Activated CD4-positive, alpha-beta T cell treated with anti-CD3 and anti-CD28 coated beads for 1 hour (primary cell): ENCODE results near the gene TCF15.

Experiments
- DNase-seq: peaks from one replicate; pipeline ENCODE4 v3.0.0-alpha.2; 2020

Gene TCF15, protein sequence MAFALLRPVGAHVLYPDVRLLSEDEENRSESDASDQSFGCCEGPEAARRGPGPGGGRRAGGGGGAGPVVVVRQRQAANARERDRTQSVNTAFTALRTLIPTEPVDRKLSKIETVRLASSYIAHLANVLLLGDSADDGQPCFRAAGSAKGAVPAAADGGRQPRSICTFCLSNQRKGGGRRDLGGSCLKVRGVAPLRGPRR

DNA sequence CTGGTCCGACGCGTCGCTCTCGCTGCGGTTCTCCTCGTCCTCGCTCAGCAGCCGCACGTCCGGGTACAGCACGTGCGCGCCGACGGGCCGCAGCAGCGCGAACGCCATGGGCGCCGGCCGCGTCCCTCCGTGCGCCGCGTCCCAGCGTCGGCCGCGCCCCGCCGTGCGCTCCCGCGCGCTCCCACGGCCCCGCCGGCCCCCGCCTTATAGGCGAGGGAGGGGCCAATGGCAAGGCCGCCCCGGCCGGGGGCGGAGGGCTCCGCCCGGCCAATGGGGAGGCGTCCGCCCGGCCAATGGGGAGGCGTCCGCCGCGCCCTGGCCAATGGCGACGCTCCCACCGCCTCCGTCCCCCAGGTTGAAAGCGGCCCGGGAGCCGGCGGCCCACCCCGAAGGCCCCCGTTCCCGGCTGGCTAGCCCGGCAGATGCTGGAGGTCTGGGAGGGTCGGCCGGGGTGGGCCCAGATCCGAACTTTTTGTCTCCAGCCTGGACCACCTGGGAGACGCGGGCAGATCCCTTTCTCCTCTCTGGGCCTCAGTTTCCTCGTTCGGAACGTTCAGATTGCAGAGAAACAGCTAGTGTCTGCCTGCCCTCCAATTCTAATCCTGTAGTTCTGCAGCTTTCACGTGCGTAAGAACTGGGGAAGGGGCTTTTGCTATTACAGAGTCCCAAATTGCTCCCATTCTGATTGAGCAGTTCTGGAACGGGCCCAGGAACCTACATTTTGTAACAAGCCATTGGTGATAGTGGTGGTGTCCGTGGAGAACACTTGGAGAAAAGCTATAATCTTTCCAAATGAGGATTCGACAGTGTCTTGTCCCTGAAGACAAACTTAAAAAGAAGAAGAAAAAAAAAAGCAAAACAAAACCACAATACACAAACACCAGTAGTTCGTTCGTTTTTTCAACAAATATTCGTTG lies at the start of gene TCF15:
Gene TCF15, minus strand, starts transcription at position 180 of the 917 bp plus-strand sequence. Its CDS starts 72 bp downstream, at position 108.
- no peak for DNase-seq

DNA sequence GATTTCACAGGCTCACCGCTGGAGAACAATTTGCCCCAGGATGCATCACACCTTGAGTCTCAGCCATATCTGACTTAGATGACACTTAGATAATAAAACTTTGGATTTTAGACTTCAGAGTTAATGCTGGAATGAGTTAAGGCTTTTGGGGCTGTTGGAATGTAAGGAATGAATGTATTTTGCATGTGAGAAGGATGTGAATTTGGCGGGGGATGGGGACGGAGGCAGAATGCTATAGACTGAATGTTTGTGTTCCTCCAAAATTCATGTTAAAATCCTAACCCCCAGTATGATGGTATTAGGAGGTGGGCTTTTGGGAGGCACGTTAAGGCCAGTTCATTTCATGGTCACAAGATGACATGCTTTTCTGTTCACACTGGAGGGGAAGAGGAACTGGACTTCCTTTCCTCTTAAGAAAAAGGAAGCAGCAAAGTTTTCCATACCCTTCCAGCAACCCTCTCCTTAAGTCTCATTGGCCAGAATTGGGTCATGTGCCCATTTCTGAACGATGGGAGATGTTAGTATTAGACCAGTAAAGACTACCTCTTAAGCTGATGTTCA lies 48.7 kb upstream of the TCF15 start:
- DNase-seq: no peak

DNA sequence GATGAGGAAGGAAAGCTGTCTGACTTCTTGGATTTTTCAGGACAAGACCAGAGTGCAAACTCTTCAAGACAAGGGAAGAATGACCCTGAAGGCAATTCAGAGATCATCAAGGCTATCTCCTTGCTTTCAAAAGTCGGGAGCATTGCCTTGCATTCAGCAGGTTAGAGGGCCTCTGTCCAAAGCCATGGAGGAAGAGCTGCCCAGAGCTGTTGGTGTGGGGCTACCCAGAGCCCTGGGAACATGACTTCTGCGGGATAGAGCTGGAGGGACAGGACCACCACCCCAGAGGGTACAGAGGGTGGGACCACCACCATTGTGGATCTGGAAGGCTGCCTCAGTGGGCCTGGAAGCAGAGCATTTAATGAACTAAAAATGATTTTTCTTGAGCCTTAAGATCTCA lies 48.1 kb upstream of the TCF15 start:
- DNase-seq: no peak

DNA sequence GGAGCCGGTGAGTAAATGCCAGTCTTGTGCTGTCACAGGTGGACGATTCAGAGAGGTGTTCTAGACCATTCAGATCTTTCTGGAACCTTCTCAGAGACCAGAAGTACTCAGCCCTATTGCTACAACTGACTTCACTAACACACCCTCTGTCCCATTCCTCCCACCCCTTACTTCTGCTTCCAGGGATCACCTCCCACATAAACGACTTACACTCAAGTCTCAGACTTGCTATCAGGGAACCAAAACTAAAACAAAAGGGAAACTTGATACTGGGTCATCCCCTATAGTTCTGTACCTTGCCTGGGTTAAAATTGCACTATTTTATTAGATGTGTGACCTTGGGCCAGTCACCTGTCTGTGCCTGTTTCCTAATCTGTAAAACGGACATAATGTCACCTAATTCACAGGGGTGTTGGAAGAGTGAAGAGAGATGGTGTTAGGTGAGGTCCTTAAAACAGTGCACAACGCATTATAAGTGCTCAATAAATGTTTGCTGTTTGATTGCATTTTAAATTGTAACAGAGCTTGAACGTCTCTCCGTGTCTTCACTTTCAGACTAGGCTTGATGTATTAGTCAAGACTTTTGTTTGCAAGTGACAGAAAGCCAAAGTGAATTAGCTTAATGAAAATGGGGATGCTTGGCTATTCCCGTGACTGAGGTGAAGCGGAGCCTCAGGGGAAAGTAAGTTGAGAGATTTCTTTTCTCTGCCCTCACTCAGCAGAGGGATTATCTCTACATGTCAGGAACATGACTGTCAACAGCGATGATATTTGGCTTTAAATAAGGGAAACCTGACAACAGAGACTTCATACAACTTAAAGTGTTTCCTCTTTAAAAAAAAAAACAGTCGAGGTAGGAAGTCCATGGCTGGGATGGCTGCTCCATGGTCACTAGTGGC lies 45.9 kb upstream of the TCF15 start:
- no peak for DNase-seq

DNA sequence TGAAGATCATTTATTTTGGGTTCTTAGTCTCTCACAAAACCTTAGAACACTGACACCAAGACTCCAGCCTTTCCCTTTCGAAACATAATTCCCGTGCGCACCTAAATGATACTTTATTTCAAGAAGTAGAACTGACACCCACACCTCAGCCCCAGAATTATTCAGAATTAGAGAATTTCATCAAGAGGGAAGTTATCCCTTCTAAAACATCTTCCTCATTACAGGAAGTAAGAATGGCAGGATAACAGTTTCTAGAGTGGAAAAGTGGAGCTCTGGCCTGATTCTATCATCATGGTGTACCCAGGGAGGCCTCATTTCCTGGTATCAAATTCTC lies 44.3 kb upstream of the TCF15 start:
- no peak for DNase-seq

DNA sequence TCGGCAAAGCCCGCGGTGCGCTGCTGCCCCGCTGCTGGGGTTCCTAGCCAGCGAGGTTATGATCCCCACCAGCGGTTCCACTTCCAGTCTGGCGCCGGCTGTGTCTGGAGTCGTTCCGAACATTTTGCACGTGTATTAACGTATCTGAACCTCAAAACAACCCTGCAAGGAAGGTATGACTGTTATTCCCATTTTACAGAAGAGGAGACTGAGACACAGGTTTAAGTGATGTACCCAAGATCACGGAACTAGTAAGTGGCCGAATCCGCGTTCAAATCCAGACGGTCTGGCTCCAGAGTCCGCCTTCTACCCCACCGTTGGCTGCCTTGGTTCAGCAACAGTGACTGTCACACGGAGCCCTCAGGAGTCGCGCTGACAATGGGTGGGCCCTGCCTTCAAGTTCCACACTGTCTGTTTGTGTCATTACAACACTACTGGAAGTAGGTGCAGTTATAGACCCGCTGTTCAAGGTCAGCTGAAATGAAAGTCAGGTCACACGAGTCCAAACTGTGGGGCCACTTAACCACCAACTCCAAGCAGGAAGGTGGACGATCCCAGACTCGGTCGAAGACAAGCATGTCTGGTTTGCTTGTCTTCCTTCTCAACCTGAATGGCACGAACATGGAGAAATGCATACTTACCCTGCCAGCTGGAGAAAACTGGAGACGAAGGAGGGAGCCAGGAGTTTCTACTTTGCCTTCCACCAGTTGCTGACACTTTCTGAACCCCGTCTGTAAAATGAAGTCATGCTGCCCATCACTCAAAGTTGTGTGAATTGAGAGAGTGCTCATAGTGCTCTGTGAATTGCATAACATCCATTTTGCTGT lies 43.7 kb upstream of the TCF15 start:
- DNase-seq: no peak

DNA sequence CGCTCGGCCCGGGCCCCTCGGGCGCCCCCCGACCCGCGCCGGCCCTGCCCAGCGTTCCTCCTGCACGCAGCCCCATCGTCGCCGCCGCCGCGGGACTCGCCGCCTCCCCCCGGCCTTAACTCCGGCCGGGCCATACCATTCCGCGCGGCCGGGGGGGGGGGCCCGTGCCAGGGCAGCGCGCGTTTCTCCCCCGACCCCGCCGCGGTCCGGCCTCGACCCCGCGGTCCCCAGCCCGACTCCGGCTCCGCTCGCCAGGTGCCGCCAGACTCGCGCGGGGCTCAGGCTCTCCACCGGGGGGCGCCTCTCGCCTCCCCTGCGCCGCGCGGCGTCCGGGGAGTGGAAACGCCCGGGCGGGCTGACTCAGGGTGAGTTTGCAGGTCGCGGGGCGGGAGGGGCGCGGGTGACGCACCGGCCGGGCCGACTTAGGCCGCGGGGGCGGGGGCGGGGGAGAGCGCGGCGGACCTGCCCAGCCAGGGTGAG lies 43.0 kb upstream of the TCF15 start, which contains the start of gene SRXN1:
Gene SRXN1, minus strand, starts transcription at position 91 of the 480 bp plus-strand sequence. Its CDS starts 15 bp downstream, at position 76.
- DNase-seq: peak; percentile 69

DNA sequence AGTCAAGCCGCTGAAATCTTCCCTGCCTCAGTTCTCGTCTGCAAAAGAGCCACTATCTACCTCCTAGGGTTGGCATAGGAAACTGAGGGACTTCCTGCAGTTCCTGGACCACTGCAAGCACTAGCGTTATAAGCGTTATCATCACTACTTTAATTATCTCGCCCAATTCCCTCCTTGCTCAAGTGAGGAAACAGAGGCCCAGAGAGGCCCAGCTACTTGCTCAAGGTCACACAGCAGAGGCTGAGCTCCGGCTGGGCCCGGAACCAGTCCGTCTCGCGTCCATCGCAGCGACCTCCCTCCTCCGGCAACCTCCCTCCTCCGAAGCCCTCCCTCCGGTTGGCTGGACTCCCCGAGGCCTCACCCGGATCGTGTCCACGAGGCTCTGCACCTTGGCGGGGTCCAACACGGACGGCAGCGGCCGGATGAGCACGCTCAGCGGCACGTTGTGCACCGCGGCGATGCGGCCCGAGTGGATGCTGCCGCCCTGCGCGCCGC lies 42.6 kb upstream of the TCF15 start:
- DNase-seq: no peak

DNA sequence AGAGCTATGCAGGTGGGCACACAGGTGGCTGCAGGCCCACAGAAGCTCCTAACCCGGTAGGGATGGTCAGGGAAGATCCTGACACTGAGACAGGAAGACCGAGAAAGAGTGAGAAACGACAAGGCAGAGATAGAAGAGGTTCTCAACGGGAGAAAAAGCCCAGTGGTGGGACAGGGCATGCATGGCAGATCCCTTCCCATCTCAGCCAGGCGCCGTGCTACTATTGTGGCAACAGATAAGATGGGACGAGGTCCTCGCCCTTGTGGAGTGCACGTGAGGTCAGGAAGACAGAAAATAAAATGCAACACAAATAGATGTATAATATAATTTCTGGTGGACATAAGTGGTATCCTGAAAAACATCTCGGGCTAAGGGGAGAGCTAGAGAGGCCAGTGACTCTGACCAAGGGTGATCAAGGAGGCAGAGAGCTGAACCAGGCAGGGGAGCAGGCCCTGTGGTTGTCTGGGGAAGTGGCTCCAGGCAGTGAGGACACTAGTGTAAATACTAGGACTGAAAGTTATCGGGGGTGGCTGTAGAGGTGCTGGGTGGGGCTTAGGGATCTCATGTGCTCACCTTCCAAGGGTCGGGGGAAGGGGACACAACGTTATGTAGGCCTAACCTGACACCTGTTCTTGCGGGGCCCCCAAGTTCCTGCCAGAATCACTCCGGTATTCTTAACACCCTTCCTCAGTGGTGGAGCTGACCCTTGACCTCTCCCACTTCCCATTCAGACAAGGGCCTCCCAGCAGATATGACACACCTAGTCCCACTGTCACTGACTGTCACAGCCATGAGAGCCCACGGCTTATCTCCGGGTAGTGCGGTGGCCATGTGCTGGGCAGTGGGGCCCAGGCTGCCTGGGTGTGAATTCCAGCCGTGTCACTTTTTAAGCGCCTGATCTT lies 41.9 kb upstream of the TCF15 start:
- DNase-seq: no peak

DNA sequence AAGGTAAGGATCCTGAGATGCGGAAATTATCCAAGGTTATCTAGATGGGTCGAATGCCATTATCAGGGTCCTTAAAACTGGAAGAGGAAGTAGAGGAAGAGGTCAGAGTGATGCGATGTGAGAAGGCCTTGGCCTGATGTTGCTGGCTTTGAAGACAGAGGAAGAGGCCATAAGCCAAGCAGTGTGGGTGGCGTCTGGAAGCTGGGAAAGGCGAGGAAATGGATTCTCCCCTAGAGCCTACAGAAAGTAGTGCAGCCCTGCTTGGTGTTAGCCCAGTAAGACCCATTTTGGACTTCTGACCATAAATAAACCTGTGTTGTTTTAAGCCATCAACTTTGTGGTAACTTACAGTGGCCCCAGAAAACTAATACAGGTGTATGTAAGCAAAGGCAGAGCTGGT lies 40.8 kb upstream of the TCF15 start:
- no peak for DNase-seq

DNA sequence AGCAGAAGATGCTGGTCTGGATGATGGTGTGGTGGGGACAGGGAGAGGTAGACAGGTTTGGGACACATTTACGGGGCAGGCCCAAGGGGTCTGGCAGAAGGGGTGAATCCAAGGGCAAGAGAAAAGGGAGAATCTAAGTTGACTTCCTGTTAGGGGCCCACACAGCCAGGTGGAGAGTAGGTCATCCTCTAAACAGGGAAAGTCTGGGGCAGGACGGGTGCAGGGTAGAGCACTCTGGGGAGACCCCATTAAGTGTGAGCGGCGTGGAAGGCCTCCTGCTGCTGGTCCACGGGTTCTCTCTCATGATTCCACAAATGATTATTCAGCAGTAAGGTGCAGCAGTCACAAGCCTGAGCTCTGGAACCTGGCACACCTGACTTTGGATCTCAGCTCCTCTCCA lies 40.2 kb upstream of the TCF15 start:
- DNase-seq: no peak

DNA sequence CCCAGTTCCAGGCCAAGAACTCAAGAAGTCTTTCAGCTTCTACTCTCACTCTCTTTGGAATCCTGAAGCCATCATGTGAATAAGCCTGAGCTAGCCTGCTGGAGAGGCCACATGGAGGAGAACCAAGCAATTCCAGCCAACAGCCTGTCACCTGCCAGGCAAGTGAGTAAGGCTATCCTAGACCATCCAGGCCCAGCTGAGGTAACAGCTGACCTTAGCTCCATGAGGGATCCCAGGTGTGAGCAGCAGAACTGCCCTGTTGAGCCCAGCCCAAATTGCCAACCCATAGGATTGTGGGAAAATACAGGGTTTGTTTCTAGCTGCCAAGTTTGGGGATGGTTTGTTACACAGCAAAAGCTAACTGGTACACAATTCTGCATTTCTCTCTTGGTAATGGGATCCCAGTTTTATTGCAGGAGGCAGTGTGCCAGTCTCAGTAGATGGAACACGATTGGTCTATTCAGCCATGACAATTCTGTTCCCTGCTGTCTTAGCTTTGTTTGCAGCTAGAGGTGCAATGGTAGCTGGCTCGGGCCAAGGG lies 37.4 kb upstream of the TCF15 start:
- DNase-seq: no peak

DNA sequence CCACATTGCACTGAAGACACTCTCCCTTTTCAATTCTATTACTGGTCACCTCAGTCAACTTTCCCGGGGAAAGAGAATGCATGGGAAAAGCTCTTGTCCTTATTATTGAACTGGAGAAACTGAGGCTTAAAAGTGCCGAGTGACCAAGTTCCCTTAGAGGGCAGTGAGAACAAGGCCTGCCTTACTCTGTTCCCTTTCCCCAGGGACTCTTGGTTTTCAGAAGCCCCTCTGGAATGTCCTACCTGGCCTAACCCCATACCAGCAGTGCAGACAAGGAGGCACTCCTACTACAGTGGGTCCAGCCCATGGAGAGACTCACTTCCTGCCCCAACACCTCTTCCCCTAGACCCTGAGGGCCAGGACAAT lies 36.7 kb upstream of the TCF15 start:
- no peak for DNase-seq

DNA sequence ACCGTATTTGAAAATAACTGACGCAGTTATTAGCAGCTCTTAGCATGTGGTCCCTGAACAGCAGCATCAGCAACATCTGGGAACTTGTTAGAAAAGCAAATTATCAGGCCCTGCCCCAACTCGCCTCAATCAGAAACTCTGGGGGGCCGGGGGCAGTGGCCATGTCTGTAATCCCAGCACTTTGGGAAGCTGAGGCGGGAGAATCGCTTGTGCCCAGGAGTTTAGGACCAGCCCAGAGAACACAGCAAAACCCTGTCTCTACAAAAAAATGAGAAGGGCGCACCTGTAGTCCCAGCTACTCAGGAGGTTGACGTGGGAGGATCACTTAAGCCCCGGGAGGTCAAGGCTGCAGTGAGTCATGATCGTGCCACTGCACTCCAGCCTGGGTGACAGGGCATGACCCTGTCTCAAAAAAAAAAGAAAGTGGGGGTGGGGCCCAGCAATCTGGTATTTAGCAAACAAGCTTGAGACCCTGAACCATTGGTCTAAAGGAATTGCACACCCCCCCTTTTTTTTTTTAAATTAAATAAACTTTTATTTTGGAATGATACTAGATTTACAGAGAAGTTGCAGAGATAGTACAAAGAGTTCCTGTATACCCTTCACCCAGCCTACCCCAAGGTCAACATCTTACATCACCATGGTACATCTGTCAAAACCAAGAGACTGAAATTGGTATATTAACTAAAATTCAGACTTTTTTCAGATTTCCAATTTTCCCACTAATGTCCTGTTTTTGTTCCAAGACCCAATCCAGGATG lies 36.2 kb upstream of the TCF15 start:
- no peak for DNase-seq

DNA sequence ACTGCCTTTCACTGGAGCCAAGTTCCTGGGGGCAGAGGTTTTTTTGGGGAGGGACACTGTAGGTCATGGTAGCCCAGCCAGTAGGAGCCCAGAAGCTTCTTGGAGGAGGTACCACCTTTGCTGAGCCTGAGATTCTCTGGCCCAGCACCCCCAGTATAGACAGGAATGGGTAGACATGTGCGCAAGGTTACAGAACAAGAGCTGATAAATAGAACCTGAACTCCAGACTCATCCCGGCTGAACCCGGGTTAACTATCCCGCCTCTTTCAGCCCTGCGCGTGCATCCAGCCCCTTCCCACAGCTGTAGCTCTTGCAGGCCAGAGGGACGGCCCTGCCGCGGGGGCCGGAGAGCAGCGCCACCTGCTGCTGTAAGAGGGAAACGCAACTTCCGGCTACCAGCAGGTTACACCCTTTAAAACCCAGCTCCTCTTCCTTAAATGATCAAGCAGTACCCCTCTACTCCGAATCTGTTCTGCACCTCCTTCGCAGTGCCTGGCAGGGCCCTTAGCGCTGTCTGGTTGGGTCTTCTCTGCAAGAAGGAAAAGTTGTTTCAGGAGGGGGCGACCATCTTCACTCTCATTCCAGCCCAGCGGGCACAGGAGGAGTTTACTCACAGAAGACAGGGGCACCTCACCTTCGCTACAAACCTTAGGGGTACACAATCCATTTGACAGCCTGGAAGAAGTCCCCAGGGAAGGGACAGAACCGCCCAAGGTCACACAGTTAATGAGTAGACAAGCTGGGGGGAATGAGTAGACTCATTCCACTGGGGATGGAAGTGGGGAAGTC lies 35.4 kb upstream of the TCF15 start:
- peak; percentile 40 for DNase-seq

DNA sequence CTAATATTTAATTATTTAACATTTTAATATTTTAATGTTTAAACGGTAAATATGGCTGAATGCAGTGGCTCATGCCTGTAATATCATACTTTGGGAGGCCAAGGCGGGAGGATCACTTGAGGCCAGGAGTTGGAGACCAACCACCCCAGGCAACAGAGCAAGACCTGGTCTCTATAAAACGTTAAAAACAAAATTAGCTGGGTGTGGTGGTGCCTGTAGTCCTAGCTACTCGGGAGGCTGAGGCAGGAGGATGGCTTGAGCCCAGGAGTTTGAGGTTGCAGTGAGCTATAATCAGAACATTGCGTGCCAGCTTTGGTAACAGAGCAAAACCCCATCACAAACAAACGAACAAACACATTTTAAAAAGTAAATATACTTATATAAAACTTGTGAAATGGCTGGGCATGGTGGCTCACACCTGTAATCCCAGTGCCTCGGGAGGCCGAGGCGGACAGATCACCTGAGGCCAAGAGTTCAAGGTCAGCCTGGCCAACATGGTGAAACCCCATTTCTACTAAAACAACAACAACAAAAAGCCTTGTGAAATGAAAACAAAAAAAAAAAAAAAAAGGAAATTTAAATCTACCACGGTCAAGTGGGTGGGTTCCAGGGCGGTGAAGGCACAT lies 34.7 kb upstream of the TCF15 start:
- no peak for DNase-seq

DNA sequence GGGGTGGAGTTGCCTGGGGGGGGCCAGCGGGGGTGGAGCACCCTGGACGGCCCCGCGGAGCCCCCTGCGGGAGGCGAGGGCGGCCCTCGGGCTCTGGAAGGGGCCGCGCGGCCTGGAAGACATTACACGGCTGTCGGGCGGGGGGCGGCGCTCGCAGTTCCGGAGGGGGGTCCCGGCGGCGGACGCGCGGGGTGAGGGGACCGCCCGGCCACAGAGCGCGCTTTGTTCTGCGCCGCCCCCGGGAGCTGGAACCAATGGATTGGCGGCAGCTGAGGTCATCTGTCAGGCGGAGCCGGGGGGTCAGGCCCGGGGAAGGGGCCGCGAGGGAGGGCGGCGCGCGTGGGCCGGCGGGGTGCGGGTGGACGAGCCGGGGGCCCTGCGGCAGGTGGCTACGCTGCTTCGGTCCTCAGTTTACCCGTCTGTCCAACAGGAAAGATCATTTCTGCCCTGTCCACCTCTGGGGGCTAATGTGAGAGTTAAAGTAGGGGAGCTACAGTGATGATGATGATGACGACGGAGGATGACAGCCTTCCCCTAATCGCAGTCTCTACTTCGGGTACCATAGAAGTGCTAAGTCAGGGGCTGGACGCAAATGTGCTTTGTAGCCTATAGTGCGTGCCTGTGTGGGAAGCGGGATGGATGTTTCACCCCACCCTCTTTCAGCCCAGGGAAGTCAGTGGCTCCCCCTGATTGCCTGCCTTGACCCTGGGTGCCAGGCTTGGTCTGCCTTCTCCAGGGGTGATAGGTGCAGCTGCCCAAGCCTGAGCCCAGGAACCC lies 32.5 kb upstream of the TCF15 start:
- no peak for DNase-seq
